Measurements from ENCODE around the gene TBL1Y. TPM values are rescaled to one million over a fixed set of nuclear protein-coding genes. Genes with fewer than 3 reads are reported as not detected.

The TBL1Y gene
- total and polyA plus RNA-seq, 2 donors (not counting 1 experiment from before 2014, with no cell fraction given) = not detected

DNA sequence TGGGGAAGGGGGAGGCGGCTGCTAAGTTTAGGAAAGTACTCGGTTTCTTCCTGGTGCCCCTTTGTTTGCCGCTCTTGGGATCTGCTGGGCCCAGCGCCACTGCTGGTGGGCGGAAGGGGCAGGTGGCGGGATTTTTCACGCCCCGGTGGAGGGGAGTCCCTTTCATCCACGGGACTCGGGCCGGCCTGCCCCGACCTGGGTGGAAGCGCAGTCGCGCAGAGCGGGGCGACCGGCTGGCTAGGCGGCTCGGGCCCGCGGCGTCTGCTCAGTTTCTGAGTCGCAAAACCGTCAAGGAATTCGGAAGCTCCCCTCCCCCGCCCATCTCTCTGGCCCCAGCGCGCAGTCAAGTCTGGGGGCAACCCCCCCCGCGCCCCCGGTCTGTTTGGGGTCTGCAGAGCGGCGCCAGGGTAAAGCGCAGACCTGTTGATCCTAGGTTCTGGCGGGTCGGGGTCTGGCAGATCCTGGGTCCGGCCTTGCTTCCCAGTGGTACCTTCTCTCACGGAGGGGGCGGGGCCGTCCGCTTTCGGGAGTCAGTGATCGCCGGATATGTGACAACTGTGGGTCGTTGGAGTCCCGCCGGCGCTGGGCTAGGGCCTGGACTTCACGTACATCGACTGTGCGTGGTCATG lies 870 bp downstream of the TBL1Y start, which contains the start of gene AMELY:
Gene AMELY, minus strand, starts transcription at position 500 of the 629 bp plus-strand sequence. CDS start 39,144 bp downstream, outside the sequence.
- Histone ChIP-seq H3K36me3 (replicated peaks in 1 of 2; ENCODE audit: control extremely low read depth in 1 of 2, control insufficient read depth in 1 of 2, extremely low read depth in 1 of 2, insufficient read depth in 2 of 2, low read length in 1 of 2) (no peaks in the 10 kb centered on the region), H3K4me2 (replicated peaks; ENCODE audit: low read depth, low read length, poor library complexity, severe bottlenecking) (no peak within 1 kb of the TSS), H3K9me3 (ENCODE audit: control extremely low read depth in 1 of 3, control insufficient read depth in 2 of 3, insufficient read depth in 1 of 3, low read length in 2 of 3) (no peaks in the 10 kb centered on the region), H3K4me3 (ENCODE audit: control extremely low read depth in 1 of 5, extremely low read depth in 1 of 5, insufficient read depth in 1 of 5, low read depth in 2 of 5, low read length in 4 of 5) (no peak within 1 kb of the TSS), H3K4me1 (ENCODE audit: control insufficient read depth in 2 of 2, insufficient read depth in 2 of 2, low read length in 2 of 2) (no peaks in the 10 kb centered on the region), H4K20me1 (ENCODE audit: control insufficient read depth, insufficient read depth, low read length, poor library complexity, severe bottlenecking) (no peaks in the 10 kb centered on the region), H3K9ac (ENCODE audit: low read length) (no peak within 1 kb of the TSS), H3K27me3 (replicated peaks in 1 of 4; ENCODE audit: control extremely low read depth in 1 of 4, control insufficient read depth in 3 of 4, insufficient read depth in 4 of 4, low read length in 3 of 4) (peaks cover 0 to 8% (median 0%) of the 10 kb centered on the region in 4 experiments), H3K27ac (ENCODE audit: low read length in 2 of 2) (no peak within 1 kb of the TSS), H3K79me2 (ENCODE audit: control insufficient read depth, insufficient read depth, low read length) (no peaks in the 10 kb centered on the region), H2AFZ (ENCODE audit: insufficient read depth, low read depth, low read length, poor library complexity, severe bottlenecking) (no peak within 1 kb of the TSS)
- intact Hi-C loops (cut with micrococcal nuclease) = no loop called here
- DNase-seq (no peak), ATAC-seq (ENCODE audit: low read depth) (no peak)
- Mint-ChIP-seq H3K4me1 (peaks cover 3% of the 10 kb centered on the region), H3K27ac (no peak within 1 kb of the TSS), H3K4me3 (peak within 1 kb of the TSS; percentile 13), H3K9me3 (ENCODE audit: insufficient read depth) (no peaks in the 10 kb centered on the region), H3K27me3 (peaks cover 26% of the 10 kb centered on the region)
- 10% methylated on average over 46 of the region's 52 CpGs for WGBS (ENCODE audit: insufficient coverage)
- no peak for TF ChIP-seq EZH2 (IDR thresholded peaks at IDR 0.05; ENCODE audit: borderline replicate concordance, insufficient read depth, low read depth, low read length, poor library complexity, severe bottlenecking)
- TF ChIP-seq, protein P1, sequence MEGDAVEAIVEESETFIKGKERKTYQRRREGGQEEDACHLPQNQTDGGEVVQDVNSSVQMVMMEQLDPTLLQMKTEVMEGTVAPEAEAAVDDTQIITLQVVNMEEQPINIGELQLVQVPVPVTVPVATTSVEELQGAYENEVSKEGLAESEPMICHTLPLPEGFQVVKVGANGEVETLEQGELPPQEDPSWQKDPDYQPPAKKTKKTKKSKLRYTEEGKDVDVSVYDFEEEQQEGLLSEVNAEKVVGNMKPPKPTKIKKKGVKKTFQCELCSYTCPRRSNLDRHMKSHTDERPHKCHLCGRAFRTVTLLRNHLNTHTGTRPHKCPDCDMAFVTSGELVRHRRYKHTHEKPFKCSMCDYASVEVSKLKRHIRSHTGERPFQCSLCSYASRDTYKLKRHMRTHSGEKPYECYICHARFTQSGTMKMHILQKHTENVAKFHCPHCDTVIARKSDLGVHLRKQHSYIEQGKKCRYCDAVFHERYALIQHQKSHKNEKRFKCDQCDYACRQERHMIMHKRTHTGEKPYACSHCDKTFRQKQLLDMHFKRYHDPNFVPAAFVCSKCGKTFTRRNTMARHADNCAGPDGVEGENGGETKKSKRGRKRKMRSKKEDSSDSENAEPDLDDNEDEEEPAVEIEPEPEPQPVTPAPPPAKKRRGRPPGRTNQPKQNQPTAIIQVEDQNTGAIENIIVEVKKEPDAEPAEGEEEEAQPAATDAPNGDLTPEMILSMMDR (IDR thresholded peaks at IDR 0.05) = no peak
- ChIA-PET POLR2A (no interaction called here), CTCF (no interaction called here)

DNA sequence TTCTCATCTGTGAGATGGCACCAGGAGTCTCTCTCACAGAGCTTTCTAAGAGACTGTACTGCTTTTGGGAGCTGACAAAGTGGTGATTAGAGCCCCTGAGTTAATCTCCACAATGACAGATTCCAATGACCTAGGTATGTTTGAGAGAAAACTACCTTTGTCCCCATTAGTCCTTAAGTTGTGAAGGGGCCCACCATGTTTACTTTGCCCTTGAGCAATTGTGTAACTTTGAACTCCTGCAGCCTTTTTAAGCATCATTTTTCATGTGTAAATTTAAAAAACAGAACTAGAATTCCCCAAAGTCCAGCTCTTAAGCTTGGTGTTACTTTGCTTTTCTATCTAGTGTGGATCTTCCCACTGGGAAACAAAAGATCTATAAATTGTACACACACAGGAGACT lies 2.9 kb downstream of the TBL1Y start:
- Histone ChIP-seq H3K27ac (ENCODE audit: low read length in 2 of 2) (no peak overlapping the region), H3K4me1 (ENCODE audit: control insufficient read depth in 2 of 2, insufficient read depth in 2 of 2, low read length in 2 of 2) (no peaks in the 10 kb centered on the region), H3K9ac (ENCODE audit: low read length) (no peak overlapping the region), H3K36me3 (replicated peaks in 1 of 2; ENCODE audit: control extremely low read depth in 1 of 2, control insufficient read depth in 1 of 2, extremely low read depth in 1 of 2, insufficient read depth in 2 of 2, low read length in 1 of 2) (no peaks in the 10 kb centered on the region), H2AFZ (ENCODE audit: insufficient read depth, low read depth, low read length, poor library complexity, severe bottlenecking) (no peak overlapping the region), H3K4me3 (ENCODE audit: control extremely low read depth in 1 of 5, extremely low read depth in 1 of 5, insufficient read depth in 1 of 5, low read depth in 2 of 5, low read length in 4 of 5) (no peak overlapping the region), H4K20me1 (ENCODE audit: control insufficient read depth, insufficient read depth, low read length, poor library complexity, severe bottlenecking) (no peaks in the 10 kb centered on the region), H3K4me2 (replicated peaks; ENCODE audit: low read depth, low read length, poor library complexity, severe bottlenecking) (no peak overlapping the region), H3K79me2 (ENCODE audit: control insufficient read depth, insufficient read depth, low read length) (no peaks in the 10 kb centered on the region), H3K9me3 (ENCODE audit: control extremely low read depth in 1 of 3, control insufficient read depth in 2 of 3, insufficient read depth in 1 of 3, low read length in 2 of 3) (no peaks in the 10 kb centered on the region), H3K27me3 (replicated peaks in 1 of 4; ENCODE audit: control extremely low read depth in 1 of 4, control insufficient read depth in 3 of 4, insufficient read depth in 4 of 4, low read length in 3 of 4) (peaks cover 0 to 8% (median 0%) of the 10 kb centered on the region in 4 experiments)
- H3K4me1 Mint-ChIP-seq = peaks cover 3% of the 10 kb centered on the region
- DNase-seq = no peak
- intact Hi-C loops (cut with micrococcal nuclease) = no loop called here
- no peak for ATAC-seq (ENCODE audit: low read depth)
- TF ChIP-seq, protein P1 (IDR thresholded peaks at IDR 0.05) = no peak
- TF ChIP-seq EZH2 (IDR thresholded peaks at IDR 0.05; ENCODE audit: borderline replicate concordance, insufficient read depth, low read depth, low read length, poor library complexity, severe bottlenecking) = no peak
- peaks cover 26% of the 10 kb centered on the region for H3K27me3 Mint-ChIP-seq
- H3K9me3 Mint-ChIP-seq (ENCODE audit: insufficient read depth) = no peaks in the 10 kb centered on the region
- H3K27ac Mint-ChIP-seq = no peak overlapping the region
- H3K4me3 Mint-ChIP-seq = no peak overlapping the region
- ChIA-PET POLR2A (no interaction called here), CTCF (no interaction called here)
